Omental fat pad (tissue), 4 donors: ENCODE data around the gene BMAL1. TPM values are rescaled to one million over a fixed set of nuclear protein-coding genes. Genes with fewer than 3 reads are reported as not detected.

ENCODE experiments used
- ATAC-seq: fragments of 150-250 bp; one replicate; pipeline ENCODE4 v1.9.1; 2016; ENCODE audit warnings: mild to moderate bottlenecking, moderate library complexity; ENCODE audit not compliant: low FRiP score
- DNase-seq: peaks from one replicate; pipeline ENCODE4 v3.0.0-alpha.2; 2019; ENCODE audit warnings: low spot score
- CTCF ChIP-seq, 3 donors: fragments of 450-650 bp; IDR thresholded peaks; one replicate each; pipeline ENCODE4 v1.5.1; 2016 to 2017; ENCODE audit warnings: antibody characterized with exemption in 3 of 3, mild to moderate bottlenecking in 3 of 3, moderate library complexity in 2 of 3
- total RNA-seq, 4 donors: library from RNA; depleted of rRNA; stranded (reverse); fragments of >200 nt; gene quantifications; one replicate each; pipeline ENCODE4 v1.1.0, GENCODE V29; 2016

BMAL1 gene
- total RNA-seq, 4 donors from 2014 or later: 52.5 to 60.5 (median 53.9) TPM

GRCh38 chr11:13314676-13315394, 37.2 kb downstream of the BMAL1 start:
- DNase-seq: no peak
- no peak for ATAC-seq
- TF ChIP-seq CTCF (IDR thresholded peaks at IDR 0.05): no peak

GRCh38 chr11:13315517-13316432, 38.2 kb downstream of the BMAL1 start:
- no peak for TF ChIP-seq CTCF (IDR thresholded peaks at IDR 0.05)
- peak; percentile 44 for ATAC-seq
- DNase-seq: no peak

- peak; percentile 94 for ATAC-seq
- no peak for DNase-seq
- TF ChIP-seq CTCF (IDR thresholded peaks at IDR 0.05): no peak
These were observed 39.0 kb downstream of the BMAL1 start for GRCh38 chr11:13316528-13316961.

- DNase-seq: no peak
- TF ChIP-seq CTCF (IDR thresholded peaks at IDR 0.05): no peak
- no peak for ATAC-seq
These were observed 39.9 kb downstream of the BMAL1 start for GRCh38 chr11:13317293-13318080.

- TF ChIP-seq CTCF (IDR thresholded peaks at IDR 0.05): no peak
- ATAC-seq (no peak), DNase-seq (no peak)
These were observed 41.1 kb downstream of the BMAL1 start for GRCh38 chr11:13318498-13319295.

GRCh38 chr11:13320688-13321087, 43.1 kb downstream of the BMAL1 start:
- DNase-seq (no peak), ATAC-seq (no peak)
- no peak for TF ChIP-seq CTCF (IDR thresholded peaks at IDR 0.05)
